NCI-H524 (cell line): ENCODE data around the gene ZAR1.

Source experiments
- DNase-seq, 2 experiments: peaks; one replicate each; lab custom pipeline; 2025; lab: John Stamatoyannopoulos, UW

Gene ZAR1

GRCh38 chr4:48490680-48491513, 845 bp downstream of the ZAR1 start:
- no peak for DNase-seq

GRCh38 chr4:48491514-48492176, 1.6 kb downstream of the ZAR1 start:
- DNase-seq: no peak

GRCh38 chr4:48493452-48494100, 3.5 kb downstream of the ZAR1 start:
- DNase-seq: no peak

GRCh38 chr4:48495941-48496340, 5.9 kb downstream of the ZAR1 start:
- DNase-seq: no peak

GRCh38 chr4:48498895-48499294, 8.8 kb downstream of the ZAR1 start:
- no peak for DNase-seq

GRCh38 chr4:48499551-48500066, 9.6 kb downstream of the ZAR1 start:
- DNase-seq: no peak

GRCh38 chr4:48503233-48504025, 13.4 kb downstream of the ZAR1 start:
- no peak for DNase-seq

GRCh38 chr4:48504026-48504330, 13.9 kb downstream of the ZAR1 start:
- no peak for DNase-seq

- no peak for DNase-seq
Measured at GRCh38 chr4:48504352-48504751, 14.3 kb downstream of the ZAR1 start.

- no peak for DNase-seq
Measured at GRCh38 chr4:48506716-48507115, 16.7 kb downstream of the ZAR1 start.

GRCh38 chr4:48509543-48509942, 19.5 kb downstream of the ZAR1 start:
- no peak for DNase-seq

- no peak for DNase-seq
Measured at GRCh38 chr4:48518143-48518542, 28.1 kb downstream of the ZAR1 start.

GRCh38 chr4:48526406-48526805, 36.4 kb downstream of the ZAR1 start:
- DNase-seq: no peak

GRCh38 chr4:48538358-48538757, 48.3 kb downstream of the ZAR1 start:
- no peak for DNase-seq

GRCh38 chr4:48539597-48539996, 49.5 kb downstream of the ZAR1 start:
- DNase-seq: no peak

GRCh38 chr4:48542888-48543287, 52.8 kb downstream of the ZAR1 start:
- DNase-seq: no peak

- DNase-seq: no peak
Measured at GRCh38 chr4:48543796-48544195, 53.7 kb downstream of the ZAR1 start.
